Caco-2 (cell line): Measurements from ENCODE around the gene SCGB3A1. TPM values are rescaled to one million over a fixed set of nuclear protein-coding genes. Genes with fewer than 3 reads are reported as not detected.

ENCODE experiments used
- BruUV-seq: library from RNA; stranded (reverse); fragments of 400-500 nt; replicated peaks from 2 replicates; lab custom pipeline; 2021; lab: Mats Ljungman, UMichigan
- CTCF ChIA-PET: fragments of 300-600 bp; sonication (Branson Sonifier 250); formaldehyde crosslinking; loops from one replicate; lab custom pipeline; 2022; ENCODE audit warnings: antibody characterized with exemption; lab: Charles Lee
- POLR2A ChIA-PET: fragments of 300-600 bp; sonication (Branson Sonifier 250); formaldehyde crosslinking; loops from one replicate; lab custom pipeline; 2022; ENCODE audit warnings: antibody characterized with exemption; lab: Charles Lee
- DNase-seq, 2 experiments: peaks; one replicate each; pipeline versions ENCODE4 v3.0.0 to v3.0.0-alpha.2; 2020 to 2022
- H3K27me3 ChIP-seq: replicated peaks from 2 replicates; pipeline ENCODE4 v1.6.0; 2011; ENCODE audit warnings: low read length; ENCODE audit not compliant: control insufficient read depth, insufficient read depth
- H3K36me3 ChIP-seq: 2 replicates; pipeline ENCODE4 v1.5.1; 2011; ENCODE audit warnings: low read length; ENCODE audit not compliant: control insufficient read depth, insufficient read depth
- H3K4me1 ChIP-seq: fragments of 250-450 bp; sonication (Bioruptor Pico); 2 replicates; pipeline ENCODE4 v1.5.1; 2020; ENCODE audit warnings: mild to moderate bottlenecking
- H3K4me3 ChIP-seq: 2 replicates; pipeline ENCODE4 v1.5.1; 2011; ENCODE audit warnings: low read depth, mild to moderate bottlenecking, control low read depth, low read length
- H3K9me3 ChIP-seq: fragments of 250-450 bp; sonication (Bioruptor Pico); 2 replicates; pipeline ENCODE4 v1.5.1; 2020; ENCODE audit warnings: mild to moderate bottlenecking, moderate library complexity
- H3K27ac Mint-ChIP-seq: one replicate; pipeline ENCODE4 v1.8.0; 2022; ENCODE audit warnings: mixed read lengths; ENCODE audit not compliant: unreplicated experiment
- H3K27me3 Mint-ChIP-seq: one replicate; pipeline ENCODE4 v1.8.0; 2022; ENCODE audit warnings: mixed read lengths; ENCODE audit not compliant: insufficient read depth, unreplicated experiment
- H3K36me3 Mint-ChIP-seq: one replicate; pipeline ENCODE4 v1.8.0; 2022; ENCODE audit warnings: mild to moderate bottlenecking, mixed read lengths; ENCODE audit not compliant: insufficient read depth, unreplicated experiment
- H3K4me1 Mint-ChIP-seq: one replicate; pipeline ENCODE4 v1.8.0; 2022; ENCODE audit warnings: low read depth, mixed read lengths; ENCODE audit not compliant: unreplicated experiment
- H3K4me3 Mint-ChIP-seq: one replicate; pipeline ENCODE4 v1.8.0; 2022; ENCODE audit warnings: mild to moderate bottlenecking, moderate library complexity, mixed read lengths; ENCODE audit not compliant: unreplicated experiment
- H3K9me3 Mint-ChIP-seq: one replicate; pipeline ENCODE4 v1.8.0; 2022; ENCODE audit warnings: mixed read lengths; ENCODE audit not compliant: unreplicated experiment
- intact Hi-C: fragments of 100-400 bp; cut with micrococcal nuclease; formaldehyde crosslinking; loops from one replicate; pipeline ENCODE4 v1.10.0; 2022; ENCODE audit not compliant: unreplicated experiment
- total RNA-seq: library from RNA; stranded (reverse); gene quantifications from 2 replicates; pipeline ENCODE4 v1.2.3, GENCODE V29; 2022
- TF ChIP-seq, protein P1 (sequence below), 2 experiments: fragments of 200-600 bp in 1 of 2; IDR thresholded peaks; 1 replicate in 1 of 2; 2 replicates in 1 of 2; pipeline versions ENCODE4 v1.5.1 to v1.8.0; 2011 to 2022; ENCODE audit warnings: antibody characterized with exemption in 1 of 2, control low read depth in 1 of 2, inconsistent platforms in 1 of 2, low read depth in 1 of 2, low read length in 1 of 2, mild to moderate bottlenecking in 1 of 2, moderate library complexity in 1 of 2; ENCODE audit not compliant: insufficient read depth in 1 of 2, severe bottlenecking in 1 of 2, unreplicated experiment in 1 of 2

Gene SCGB3A1
- total RNA-seq, 1 experiment from 2014 or later: not detected

DNA sequence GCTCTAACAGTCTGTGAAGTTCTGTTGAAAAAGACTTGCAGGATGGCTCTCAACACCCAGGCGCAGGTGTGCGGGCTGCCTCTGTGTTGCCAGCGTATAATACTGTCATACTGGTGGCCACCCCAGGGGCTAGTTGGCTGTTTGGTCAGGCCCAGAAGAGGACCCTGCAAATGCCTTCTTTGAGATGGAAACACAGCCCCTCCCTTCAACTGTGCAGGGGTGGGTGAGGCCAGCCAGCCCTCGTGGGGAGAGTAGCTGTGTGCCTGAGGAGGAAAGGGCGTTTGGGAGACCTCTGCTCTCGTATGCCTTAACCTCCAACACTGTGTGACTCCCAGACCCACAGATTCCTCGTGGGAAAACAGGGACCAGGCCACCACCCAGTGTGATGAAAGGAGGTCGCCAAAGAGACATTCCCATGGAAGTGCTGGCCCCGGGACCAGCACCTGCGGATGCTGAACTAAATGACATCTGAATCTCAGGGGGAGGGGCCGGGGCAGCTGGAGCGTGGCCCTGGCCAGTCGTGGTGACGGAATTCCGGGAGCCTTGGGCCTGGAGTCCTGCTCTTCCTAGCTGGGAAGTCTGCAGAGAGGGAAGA, 11.3 kb upstream of the SCGB3A1 start:
- CTCF ChIA-PET: no interaction called here
- POLR2A ChIA-PET: no interaction called here
- BruUV-seq: no TSS peak

DNA sequence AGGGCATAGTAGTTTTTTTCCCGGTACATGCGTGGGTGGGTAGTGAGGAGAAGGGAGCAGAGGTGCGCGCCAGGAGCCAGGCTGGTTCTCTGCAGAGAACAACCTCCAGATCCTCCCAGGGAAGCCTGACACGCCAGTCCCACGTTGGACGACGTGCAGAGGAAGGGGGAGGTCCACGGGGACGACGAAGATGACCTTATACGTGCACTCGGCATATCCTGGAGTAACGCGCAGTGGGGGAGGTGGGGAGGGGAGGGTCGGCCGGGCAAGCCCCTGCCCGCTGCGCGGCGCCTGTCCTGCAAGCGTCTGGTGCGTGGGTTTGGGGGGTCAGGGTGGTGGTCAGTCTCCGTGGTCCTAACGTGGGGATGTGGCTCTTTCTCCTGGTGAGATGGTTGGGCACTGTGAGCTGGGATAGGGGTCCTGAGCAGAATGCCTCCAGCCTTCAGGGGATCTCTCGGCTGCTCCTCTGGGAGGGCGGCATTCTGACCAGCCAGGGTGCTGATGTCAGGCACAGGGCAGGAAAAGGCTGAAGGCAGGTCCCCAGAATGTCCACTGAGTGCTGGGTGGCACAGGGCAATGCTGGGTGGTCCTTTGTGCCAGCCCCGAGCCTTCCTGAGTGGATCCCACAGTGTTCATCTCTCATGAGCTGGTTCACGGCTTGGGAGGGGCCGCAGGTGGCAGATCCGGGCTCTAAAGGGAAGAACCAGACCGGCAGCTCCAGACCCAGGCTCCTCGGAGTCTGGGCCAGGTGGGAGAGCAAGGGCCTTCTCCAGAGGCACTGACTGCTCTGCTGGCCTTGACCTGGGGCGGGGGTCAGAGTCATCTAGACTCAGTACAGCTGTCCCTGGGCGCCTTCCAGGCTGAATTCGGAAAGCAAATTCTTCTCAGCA, 10.5 kb upstream of the SCGB3A1 start:
- Mint-ChIP-seq H3K4me3 (no peak overlapping the region), H3K27ac (no peak overlapping the region), H3K4me1 (no peaks in the 10 kb centered on the region), H3K27me3 (no peaks in the 10 kb centered on the region), H3K9me3 (no peaks in the 10 kb centered on the region), H3K36me3 (no peaks in the 10 kb centered on the region)
- TF ChIP-seq, protein P1, sequence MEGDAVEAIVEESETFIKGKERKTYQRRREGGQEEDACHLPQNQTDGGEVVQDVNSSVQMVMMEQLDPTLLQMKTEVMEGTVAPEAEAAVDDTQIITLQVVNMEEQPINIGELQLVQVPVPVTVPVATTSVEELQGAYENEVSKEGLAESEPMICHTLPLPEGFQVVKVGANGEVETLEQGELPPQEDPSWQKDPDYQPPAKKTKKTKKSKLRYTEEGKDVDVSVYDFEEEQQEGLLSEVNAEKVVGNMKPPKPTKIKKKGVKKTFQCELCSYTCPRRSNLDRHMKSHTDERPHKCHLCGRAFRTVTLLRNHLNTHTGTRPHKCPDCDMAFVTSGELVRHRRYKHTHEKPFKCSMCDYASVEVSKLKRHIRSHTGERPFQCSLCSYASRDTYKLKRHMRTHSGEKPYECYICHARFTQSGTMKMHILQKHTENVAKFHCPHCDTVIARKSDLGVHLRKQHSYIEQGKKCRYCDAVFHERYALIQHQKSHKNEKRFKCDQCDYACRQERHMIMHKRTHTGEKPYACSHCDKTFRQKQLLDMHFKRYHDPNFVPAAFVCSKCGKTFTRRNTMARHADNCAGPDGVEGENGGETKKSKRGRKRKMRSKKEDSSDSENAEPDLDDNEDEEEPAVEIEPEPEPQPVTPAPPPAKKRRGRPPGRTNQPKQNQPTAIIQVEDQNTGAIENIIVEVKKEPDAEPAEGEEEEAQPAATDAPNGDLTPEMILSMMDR (IDR thresholded peaks at IDR 0.05; ENCODE audit: insufficient read depth in 1 of 2, low read depth in 1 of 2, low read length in 1 of 2, severe bottlenecking in 1 of 2, unreplicated experiment in 1 of 2): no peak
- no TSS peak for BruUV-seq
- ChIA-PET CTCF (no interaction called here), POLR2A (no interaction called here)
- Histone ChIP-seq H3K9me3 (no peaks in the 10 kb centered on the region), H3K36me3 (no peaks in the 10 kb centered on the region), H3K27me3 (no peaks in the 10 kb centered on the region), H3K4me1 (no peaks in the 10 kb centered on the region), H3K4me3 (no peak overlapping the region)
- no peak for DNase-seq
- intact Hi-C loops: no loop called here

More for the DNA sequence above, 11.3 kb upstream of the SCGB3A1 start:
- Histone ChIP-seq H3K9me3 (no peaks in the 10 kb centered on the region), H3K36me3 (no peaks in the 10 kb centered on the region), H3K4me3 (no peak overlapping the region), H3K27me3 (no peaks in the 10 kb centered on the region), H3K4me1 (no peaks in the 10 kb centered on the region)
- TF ChIP-seq, protein P1 (IDR thresholded peaks at IDR 0.05; ENCODE audit: insufficient read depth in 1 of 2, low read depth in 1 of 2, low read length in 1 of 2, severe bottlenecking in 1 of 2, unreplicated experiment in 1 of 2): no peak
- DNase-seq: no peak
- H3K36me3 Mint-ChIP-seq: no peaks in the 10 kb centered on the region
- no peaks in the 10 kb centered on the region for H3K9me3 Mint-ChIP-seq
- no peak overlapping the region for H3K4me3 Mint-ChIP-seq
- intact Hi-C loops: no loop called here
- H3K4me1 Mint-ChIP-seq: no peaks in the 10 kb centered on the region
- H3K27ac Mint-ChIP-seq: no peak overlapping the region
- H3K27me3 Mint-ChIP-seq: no peaks in the 10 kb centered on the region

DNA sequence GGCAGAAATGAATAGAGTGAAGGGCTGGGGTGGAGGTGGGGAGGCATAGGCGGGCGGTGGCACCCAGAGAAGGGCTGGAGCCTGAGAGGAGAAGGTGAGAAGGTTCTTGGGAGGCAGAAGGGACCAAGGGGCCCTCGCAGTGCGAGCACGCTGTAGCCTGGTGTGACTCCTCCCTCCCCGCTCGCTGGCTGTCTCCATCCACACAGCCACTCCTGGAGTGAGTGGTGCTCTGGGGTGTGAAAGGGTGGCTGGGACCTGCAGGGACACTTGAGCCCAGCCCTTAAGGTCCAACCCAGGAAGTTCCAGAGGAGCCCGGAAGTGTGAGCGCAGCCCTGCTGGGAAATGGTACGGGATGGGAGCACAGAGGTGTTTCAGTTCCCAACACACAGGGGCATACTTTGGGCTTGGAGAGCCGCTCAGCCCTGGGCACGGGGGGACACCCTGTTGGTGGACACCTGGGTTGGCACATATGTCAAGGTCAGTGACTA, 9.3 kb upstream of the SCGB3A1 start:
- Mint-ChIP-seq H3K4me3 (no peak overlapping the region), H3K36me3 (no peaks in the 10 kb centered on the region), H3K27ac (no peak overlapping the region), H3K27me3 (no peaks in the 10 kb centered on the region), H3K4me1 (no peaks in the 10 kb centered on the region), H3K9me3 (no peaks in the 10 kb centered on the region)
- intact Hi-C loops: no loop called here
- ChIA-PET CTCF (no interaction called here), POLR2A (no interaction called here)
- Histone ChIP-seq H3K27me3 (no peaks in the 10 kb centered on the region), H3K9me3 (no peaks in the 10 kb centered on the region), H3K36me3 (no peaks in the 10 kb centered on the region), H3K4me3 (no peak overlapping the region), H3K4me1 (no peaks in the 10 kb centered on the region)
- TF ChIP-seq, protein P1 (IDR thresholded peaks at IDR 0.05; ENCODE audit: insufficient read depth in 1 of 2, low read depth in 1 of 2, low read length in 1 of 2, severe bottlenecking in 1 of 2, unreplicated experiment in 1 of 2): no peak
- DNase-seq: no peak
- BruUV-seq: no TSS peak
